HUES64 (cell line): ENCODE measurements around the gene NTM.

Experiments
- H3K27ac ChIP-seq: 2 replicates; pipeline ENCODE4 v1.7.0; 2013; ENCODE audit warnings: low read depth, low read length, inconsistent platforms
- H3K27me3 ChIP-seq: 2 replicates; pipeline ENCODE4 v1.6.1; 2013; ENCODE audit warnings: mild to moderate bottlenecking, low read length; ENCODE audit not compliant: insufficient read depth
- H3K36me3 ChIP-seq: 2 replicates; pipeline ENCODE4 v1.6.1; 2013; ENCODE audit warnings: mild to moderate bottlenecking, low read length; ENCODE audit not compliant: insufficient read depth
- H3K4me1 ChIP-seq: 2 replicates; pipeline ENCODE4 v1.6.1; 2013; ENCODE audit warnings: mild to moderate bottlenecking, low read length, moderate library complexity; ENCODE audit not compliant: insufficient read depth
- H3K4me3 ChIP-seq: 2 replicates; pipeline ENCODE4 v1.5.1; 2013; ENCODE audit warnings: mild to moderate bottlenecking, low read length, moderate library complexity
- H3K9ac ChIP-seq: 2 replicates; pipeline ENCODE4 v1.6.1; 2013; ENCODE audit warnings: mild to moderate bottlenecking, low read depth, low read length
- H3K9me3 ChIP-seq: 2 replicates; pipeline ENCODE4 v1.6.1; 2013; ENCODE audit warnings: low read depth, low read length; ENCODE audit not compliant: insufficient read depth
- whole genome bisulfite sequencing: fragments of 150-250, 120-280 bp; methylation state at CpG from one replicate; pipeline ENCODE4 v1.1.7; 2013; ENCODE audit warnings: missing lambda C conversion rate; 5-methylcytosine and 5-hydroxymethylcytosine counted together

NTM gene

GRCh38 chr11:131533998-131534397 lies 163.6 kb downstream of the NTM start:
- no peaks in the 10 kb centered on the region for H3K27me3 ChIP-seq
- WGBS = 98% methylated on average over 6 of the region's 6 CpGs

GRCh38 chr11:131534611-131535010 lies 164.2 kb downstream of the NTM start:
- Histone ChIP-seq H3K9me3 (no peaks in the 10 kb centered on the region), H3K4me3 (no peak overlapping the region), H3K4me1 (no peaks in the 10 kb centered on the region; the same call in 1 of the 2 replicates), H3K27ac (no peak overlapping the region), H3K9ac (no peak overlapping the region), H3K27me3 (no peaks in the 10 kb centered on the region), H3K36me3 (no peaks in the 10 kb centered on the region)
- WGBS = 90% methylated on average over 5 of the region's 5 CpGs

More at GRCh38 chr11:131533998-131534397, 163.6 kb downstream of the NTM start:
- Histone ChIP-seq H3K9ac (no peak overlapping the region), H3K36me3 (no peaks in the 10 kb centered on the region), H3K27ac (no peak overlapping the region), H3K4me1 (no peaks in the 10 kb centered on the region; the same call in 1 of the 2 replicates), H3K9me3 (no peaks in the 10 kb centered on the region), H3K4me3 (no peak overlapping the region)

- no peak overlapping the region for H3K27ac ChIP-seq
- WGBS = 97% methylated on average over 2 of the region's 2 CpGs
These were observed 165.7 kb downstream of the NTM start for GRCh38 chr11:131536159-131536558.

GRCh38 chr11:131537196-131537595 lies 166.8 kb downstream of the NTM start:
- 97% methylated on average over 7 of the region's 7 CpGs for WGBS
- no peaks in the 10 kb centered on the region for H3K27me3 ChIP-seq
- H3K36me3 ChIP-seq = no peaks in the 10 kb centered on the region
- H3K4me3 ChIP-seq = no peak overlapping the region
- H3K9ac ChIP-seq = no peak overlapping the region
- H3K9me3 ChIP-seq = peaks cover 8% of the 10 kb centered on the region
- H3K4me1 ChIP-seq = no peaks in the 10 kb centered on the region
- no peak overlapping the region for H3K27ac ChIP-seq

More at GRCh38 chr11:131536159-131536558, 165.7 kb downstream of the NTM start:
- H3K27me3 ChIP-seq = no peaks in the 10 kb centered on the region
- no peaks in the 10 kb centered on the region for H3K36me3 ChIP-seq
- H3K4me1 ChIP-seq = no peaks in the 10 kb centered on the region
- no peak overlapping the region for H3K4me3 ChIP-seq
- no peak overlapping the region for H3K9ac ChIP-seq
- peaks cover 5% of the 10 kb centered on the region for H3K9me3 ChIP-seq

GRCh38 chr11:131537748-131538147 lies 167.3 kb downstream of the NTM start:
- no peaks in the 10 kb centered on the region for H3K27me3 ChIP-seq
- H3K4me1 ChIP-seq = no peaks in the 10 kb centered on the region
- no peak overlapping the region for H3K4me3 ChIP-seq
- peaks cover 8% of the 10 kb centered on the region for H3K9me3 ChIP-seq
- H3K9ac ChIP-seq = no peak overlapping the region
- H3K27ac ChIP-seq = no peak overlapping the region
- 75% methylated on average over 6 of the region's 6 CpGs for WGBS
- no peaks in the 10 kb centered on the region for H3K36me3 ChIP-seq

GRCh38 chr11:131538322-131538721 lies 167.9 kb downstream of the NTM start:
- no peaks in the 10 kb centered on the region for H3K4me1 ChIP-seq
- no peak overlapping the region for H3K27ac ChIP-seq
- H3K9ac ChIP-seq = no peak overlapping the region
- H3K36me3 ChIP-seq = no peaks in the 10 kb centered on the region
- no peak overlapping the region for H3K4me3 ChIP-seq
- H3K27me3 ChIP-seq = no peaks in the 10 kb centered on the region
- H3K9me3 ChIP-seq = peaks cover 8% of the 10 kb centered on the region
- 90% methylated on average over 6 of the region's 6 CpGs for WGBS

- H3K9me3 ChIP-seq = peaks cover 8% of the 10 kb centered on the region
- H3K4me3 ChIP-seq = no peak overlapping the region
- H3K36me3 ChIP-seq = no peaks in the 10 kb centered on the region
- WGBS = 95% methylated on average over 1 of the region's 3 CpGs
- no peak overlapping the region for H3K27ac ChIP-seq
- no peaks in the 10 kb centered on the region for H3K27me3 ChIP-seq
- H3K9ac ChIP-seq = no peak overlapping the region
- no peaks in the 10 kb centered on the region for H3K4me1 ChIP-seq
These were observed 170.3 kb downstream of the NTM start for GRCh38 chr11:131540676-131541075.

GRCh38 chr11:131543389-131544025 lies 173.1 kb downstream of the NTM start:
- Histone ChIP-seq H3K4me1 (no peaks in the 10 kb centered on the region), H3K4me3 (no peak overlapping the region), H3K27ac (no peak overlapping the region), H3K9me3 (peaks cover 8% of the 10 kb centered on the region), H3K36me3 (no peaks in the 10 kb centered on the region), H3K9ac (no peak overlapping the region), H3K27me3 (no peaks in the 10 kb centered on the region)
- 85% methylated on average over 8 of the region's 8 CpGs for WGBS

- no peak overlapping the region for H3K27ac ChIP-seq
- no peaks in the 10 kb centered on the region for H3K27me3 ChIP-seq
- no peaks in the 10 kb centered on the region for H3K4me1 ChIP-seq
- no peak overlapping the region for H3K4me3 ChIP-seq
- H3K9ac ChIP-seq = no peak overlapping the region
- no peaks in the 10 kb centered on the region for H3K36me3 ChIP-seq
- WGBS = 65% methylated on average over 9 of the region's 9 CpGs
- H3K9me3 ChIP-seq = peaks cover 8% of the 10 kb centered on the region
These were observed 174.2 kb downstream of the NTM start for GRCh38 chr11:131544591-131544990.

GRCh38 chr11:131546218-131546895 lies 175.9 kb downstream of the NTM start:
- H3K27ac ChIP-seq = no peak overlapping the region
- 52% methylated on average over 10 of the region's 10 CpGs for whole genome bisulfite sequencing
- no peaks in the 10 kb centered on the region for H3K4me1 ChIP-seq
- H3K36me3 ChIP-seq = no peaks in the 10 kb centered on the region
- H3K4me3 ChIP-seq = no peak overlapping the region
- no peak overlapping the region for H3K9ac ChIP-seq
- no peaks in the 10 kb centered on the region for H3K27me3 ChIP-seq
- peaks cover 1% of the 10 kb centered on the region; the same call in 1 of the 2 replicates for H3K9me3 ChIP-seq

GRCh38 chr11:131549099-131549498 lies 178.7 kb downstream of the NTM start:
- WGBS = 94% methylated on average over 2 of the region's 2 CpGs

More at GRCh38 chr11:131549099-131549498, 178.7 kb downstream of the NTM start:
- Histone ChIP-seq H3K9ac (no peak overlapping the region), H3K9me3 (no peaks in the 10 kb centered on the region), H3K27ac (no peak overlapping the region), H3K4me3 (no peak overlapping the region), H3K27me3 (no peaks in the 10 kb centered on the region), H3K36me3 (no peaks in the 10 kb centered on the region), H3K4me1 (no peaks in the 10 kb centered on the region)
